HG02870 (cell line): ENCODE data around the gene RABEP1.
"Not testable (repeated sequence)": the region's sequence is repeated elsewhere in the genome, so short reads cannot be mapped to it uniquely, and the experiment has no call there.

Experiments used
- ATAC-seq: cut with Tn5 transposase; IDR thresholded peaks from one replicate; pipeline ENCODE4 v1.9.1; 2021; ENCODE audit warnings: mild to moderate bottlenecking, moderate library complexity; ENCODE audit not compliant: unreplicated experiment

RABEP1 gene, protein sequence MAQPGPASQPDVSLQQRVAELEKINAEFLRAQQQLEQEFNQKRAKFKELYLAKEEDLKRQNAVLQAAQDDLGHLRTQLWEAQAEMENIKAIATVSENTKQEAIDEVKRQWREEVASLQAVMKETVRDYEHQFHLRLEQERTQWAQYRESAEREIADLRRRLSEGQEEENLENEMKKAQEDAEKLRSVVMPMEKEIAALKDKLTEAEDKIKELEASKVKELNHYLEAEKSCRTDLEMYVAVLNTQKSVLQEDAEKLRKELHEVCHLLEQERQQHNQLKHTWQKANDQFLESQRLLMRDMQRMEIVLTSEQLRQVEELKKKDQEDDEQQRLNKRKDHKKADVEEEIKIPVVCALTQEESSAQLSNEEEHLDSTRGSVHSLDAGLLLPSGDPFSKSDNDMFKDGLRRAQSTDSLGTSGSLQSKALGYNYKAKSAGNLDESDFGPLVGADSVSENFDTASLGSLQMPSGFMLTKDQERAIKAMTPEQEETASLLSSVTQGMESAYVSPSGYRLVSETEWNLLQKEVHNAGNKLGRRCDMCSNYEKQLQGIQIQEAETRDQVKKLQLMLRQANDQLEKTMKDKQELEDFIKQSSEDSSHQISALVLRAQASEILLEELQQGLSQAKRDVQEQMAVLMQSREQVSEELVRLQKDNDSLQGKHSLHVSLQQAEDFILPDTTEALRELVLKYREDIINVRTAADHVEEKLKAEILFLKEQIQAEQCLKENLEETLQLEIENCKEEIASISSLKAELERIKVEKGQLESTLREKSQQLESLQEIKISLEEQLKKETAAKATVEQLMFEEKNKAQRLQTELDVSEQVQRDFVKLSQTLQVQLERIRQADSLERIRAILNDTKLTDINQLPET

GRCh38 chr17:5281814-5282641 lies at the start of gene RABEP1:
TSS of gene RABEP1 (plus strand) at chr17:5282284. CDS start at chr17:5282487, 203 bp downstream.
- peak; percentile 65 for ATAC-seq

DNA sequence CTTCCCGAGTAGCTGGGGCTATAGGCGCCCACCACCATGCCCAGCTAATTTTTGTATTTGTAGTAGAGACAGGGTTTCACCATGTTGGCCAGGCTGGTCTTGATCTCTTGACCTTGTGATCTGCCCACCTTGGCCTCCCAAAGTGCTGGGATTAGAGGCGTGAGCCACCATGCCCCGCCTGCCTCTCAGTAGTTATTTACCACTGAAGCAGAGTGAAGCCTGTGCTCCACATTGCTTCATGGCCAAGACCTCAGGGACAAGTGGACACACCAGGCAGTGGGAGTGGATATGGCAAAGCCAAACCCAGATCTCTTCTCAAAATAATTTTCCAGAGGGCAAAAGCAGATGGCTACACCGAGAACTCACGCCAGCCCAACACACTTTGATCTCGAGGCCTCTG lies 48.6 kb upstream of the RABEP1 start:
- not testable (repeated sequence) for ATAC-seq

DNA sequence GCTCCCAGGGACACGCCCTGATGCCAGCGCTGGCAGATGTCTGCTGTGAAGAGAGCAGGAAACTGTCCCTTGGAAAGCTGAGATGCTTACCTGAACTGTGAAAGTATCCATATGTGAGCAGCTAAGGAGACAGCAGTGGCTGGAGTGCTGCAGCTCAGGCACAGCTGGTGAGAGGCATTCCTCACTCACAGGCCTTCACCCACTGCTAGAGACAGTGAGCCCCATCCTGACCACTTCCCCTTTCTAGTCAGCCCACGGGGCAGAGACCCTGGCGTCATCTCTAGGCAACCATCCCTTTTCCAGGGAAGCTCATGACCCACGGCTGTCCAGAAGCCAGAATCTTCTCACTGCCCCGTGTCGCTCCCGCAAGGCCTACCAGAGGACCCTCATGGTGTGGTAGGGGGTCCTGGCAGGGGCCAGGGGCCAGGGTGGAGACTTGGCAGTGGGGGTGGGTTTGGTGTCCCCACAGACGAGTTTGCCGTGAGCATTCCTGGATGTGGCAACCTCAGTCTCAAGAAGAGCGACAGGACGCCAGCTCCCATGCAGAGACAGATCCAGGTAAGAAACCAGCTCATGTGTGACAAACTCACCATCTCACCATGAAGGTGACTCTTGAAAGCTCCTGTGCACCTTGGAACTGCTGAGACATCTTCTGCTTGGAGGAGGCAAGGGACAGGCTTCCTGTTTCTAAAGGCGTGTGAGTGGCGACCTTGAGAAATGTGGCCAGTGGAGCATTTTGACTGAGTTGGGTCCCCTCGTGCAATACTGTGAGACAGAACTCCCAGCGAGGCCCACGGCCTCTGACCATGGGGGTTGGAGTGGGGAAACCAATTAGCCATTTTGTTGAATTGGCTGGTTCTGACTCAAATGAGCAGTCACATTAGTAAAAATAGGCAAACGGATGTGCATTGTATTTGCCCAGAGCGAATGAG lies 47.2 kb upstream of the RABEP1 start, which contains the start of gene SCIMP:
SCIMP (minus strand) TSS at position 216 of the 932 bp plus-strand sequence; CDS start at position 111, 105 bp downstream.
- ATAC-seq = peak; percentile 40

GRCh38 chr17:5236938-5237540 lies 45.0 kb upstream of the RABEP1 start:
- no peak for ATAC-seq

DNA sequence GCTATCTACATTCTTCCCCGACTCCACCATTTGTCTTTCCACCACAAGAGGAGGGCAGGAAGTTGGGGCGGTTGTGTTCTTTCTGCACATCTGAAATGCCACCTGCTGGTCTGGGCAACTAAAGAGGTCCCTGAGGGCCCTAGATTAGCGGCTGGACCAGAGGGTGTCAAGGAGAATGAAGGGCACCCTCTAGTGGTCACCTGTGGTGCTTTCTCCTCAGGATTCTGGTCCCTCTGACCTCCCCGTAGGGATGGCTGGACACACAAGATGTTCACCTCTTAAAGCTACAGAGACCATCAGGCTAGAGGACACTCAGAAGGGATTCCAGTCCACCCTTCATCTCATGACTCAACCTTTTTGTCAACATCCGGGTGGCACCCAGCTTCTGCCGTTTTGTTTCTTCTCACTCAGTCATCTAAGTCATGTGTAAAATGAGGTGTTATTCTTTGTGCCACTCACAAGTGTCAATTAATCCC lies 44.5 kb upstream of the RABEP1 start:
- ATAC-seq = no peak

GRCh38 chr17:5238333-5238732 lies 43.8 kb upstream of the RABEP1 start:
- ATAC-seq = no peak

DNA sequence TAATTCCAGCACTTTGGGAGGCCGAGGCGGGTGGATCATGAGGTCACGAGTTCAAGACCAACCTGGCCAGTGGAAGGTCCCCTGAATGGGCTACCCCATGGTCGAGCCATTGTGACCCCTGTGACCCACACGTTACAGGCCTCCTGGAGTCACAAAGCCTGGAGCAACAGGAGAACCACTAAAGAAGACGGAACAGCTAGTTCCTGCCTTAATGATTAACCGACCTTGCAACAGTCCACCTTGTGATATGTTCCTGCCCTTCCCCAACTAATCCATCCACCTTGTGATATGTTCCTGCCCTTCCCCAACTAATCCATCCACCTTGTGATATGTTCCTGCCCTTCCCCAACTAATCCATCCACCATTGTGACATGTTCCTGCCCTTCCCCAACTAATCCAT lies 42.3 kb upstream of the RABEP1 start:
- not testable (repeated sequence) for ATAC-seq

DNA sequence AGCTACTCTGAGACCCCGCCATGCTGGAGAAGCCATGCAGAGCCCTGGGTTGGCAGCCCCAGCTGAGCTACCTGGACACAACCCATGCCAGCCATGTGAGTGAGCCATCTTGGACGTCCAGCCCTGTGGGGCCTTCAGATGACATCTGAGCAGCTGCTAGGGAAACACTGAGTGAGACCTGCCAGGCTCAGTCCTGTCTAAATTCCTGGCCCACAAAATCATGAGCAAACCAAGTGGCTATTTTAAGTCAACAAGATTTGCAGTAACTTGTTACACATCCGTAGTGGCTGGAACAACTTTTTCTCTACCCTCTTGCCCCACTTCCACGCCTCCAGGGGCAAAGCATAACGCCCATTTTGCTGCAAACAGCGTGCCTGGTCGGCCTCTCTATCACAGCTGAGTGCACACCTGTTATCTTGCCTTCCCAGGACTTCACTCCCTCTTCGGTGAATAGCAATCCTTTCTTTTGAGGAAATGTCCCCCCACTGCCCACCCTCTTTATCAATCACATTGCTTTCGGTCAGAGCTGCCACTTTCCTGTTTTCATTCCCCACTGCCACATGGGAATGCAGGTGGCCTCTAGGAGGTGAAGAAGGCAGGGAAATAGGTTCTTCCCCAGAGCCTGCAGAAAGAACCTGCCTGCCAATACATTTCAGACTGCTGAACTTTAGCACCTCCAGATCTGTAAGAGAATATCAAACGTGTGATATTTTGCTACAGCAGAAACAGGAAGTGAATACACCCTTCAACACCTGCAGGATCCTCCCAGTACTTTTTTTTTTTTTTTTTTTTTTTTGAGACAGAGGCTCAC lies 40.0 kb upstream of the RABEP1 start:
- ATAC-seq = no peak

- ATAC-seq = no peak
Measured at GRCh38 chr17:5247621-5248020, 34.5 kb upstream of the RABEP1 start.

DNA sequence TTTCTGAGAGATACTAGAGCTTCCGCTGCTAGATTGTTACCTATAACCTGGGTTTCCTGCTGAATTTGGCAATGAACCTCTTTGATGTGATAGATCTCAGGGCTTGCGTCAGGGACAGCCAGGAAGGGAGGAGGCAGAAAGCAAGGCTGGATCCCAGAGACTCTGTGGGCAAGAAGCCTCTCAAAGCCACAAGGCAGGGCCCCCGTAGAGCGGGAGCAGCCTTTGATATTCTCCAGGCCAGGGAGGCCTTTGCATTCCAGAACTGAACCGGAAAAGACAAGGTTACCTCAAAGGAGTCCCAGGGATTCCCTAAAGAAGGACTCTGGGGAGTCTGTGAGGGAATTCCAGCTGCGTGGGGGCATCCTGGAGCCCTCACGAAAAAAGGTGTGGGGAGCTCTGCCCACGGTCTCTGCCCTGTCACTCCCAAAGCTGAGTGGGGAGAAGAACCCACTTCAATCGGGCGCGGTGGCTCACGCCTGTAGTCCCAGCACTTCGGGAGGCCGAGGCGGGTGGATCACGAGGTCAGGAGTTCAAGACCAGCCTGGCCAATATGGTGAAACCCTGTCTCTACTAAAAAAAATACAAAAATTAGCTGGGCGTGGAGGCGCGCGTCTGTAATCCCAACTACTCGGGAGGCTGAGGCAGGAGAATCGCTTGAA lies 33.1 kb upstream of the RABEP1 start:
- no peak for ATAC-seq

GRCh38 chr17:5249615-5250014 lies 32.5 kb upstream of the RABEP1 start:
- ATAC-seq = no peak

GRCh38 chr17:5254414-5254813 lies 27.7 kb upstream of the RABEP1 start:
- ATAC-seq = no peak

GRCh38 chr17:5254903-5255521 lies 27.1 kb upstream of the RABEP1 start:
- no peak for ATAC-seq

- no peak for ATAC-seq
Measured at GRCh38 chr17:5257124-5257523, 25.0 kb upstream of the RABEP1 start.

DNA sequence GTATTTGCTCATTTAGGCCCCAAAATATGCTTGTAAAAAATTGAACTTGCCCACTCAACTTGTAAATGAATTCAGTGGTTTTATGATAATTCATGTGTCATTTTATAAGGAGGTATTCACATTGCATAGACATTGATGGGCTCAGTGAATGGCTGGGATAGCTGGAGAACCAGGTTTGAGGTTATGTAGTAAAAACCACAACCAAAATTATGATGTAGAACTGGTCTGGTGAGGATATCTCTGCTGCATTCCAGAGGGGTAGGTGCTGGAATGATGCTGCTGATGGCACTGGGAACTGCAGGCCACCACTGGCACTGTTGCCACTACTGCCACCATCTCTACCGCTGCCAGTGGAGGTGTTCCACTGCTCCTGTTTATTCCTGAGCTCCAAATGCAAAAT lies 21.5 kb upstream of the RABEP1 start:
- ATAC-seq = no peak

DNA sequence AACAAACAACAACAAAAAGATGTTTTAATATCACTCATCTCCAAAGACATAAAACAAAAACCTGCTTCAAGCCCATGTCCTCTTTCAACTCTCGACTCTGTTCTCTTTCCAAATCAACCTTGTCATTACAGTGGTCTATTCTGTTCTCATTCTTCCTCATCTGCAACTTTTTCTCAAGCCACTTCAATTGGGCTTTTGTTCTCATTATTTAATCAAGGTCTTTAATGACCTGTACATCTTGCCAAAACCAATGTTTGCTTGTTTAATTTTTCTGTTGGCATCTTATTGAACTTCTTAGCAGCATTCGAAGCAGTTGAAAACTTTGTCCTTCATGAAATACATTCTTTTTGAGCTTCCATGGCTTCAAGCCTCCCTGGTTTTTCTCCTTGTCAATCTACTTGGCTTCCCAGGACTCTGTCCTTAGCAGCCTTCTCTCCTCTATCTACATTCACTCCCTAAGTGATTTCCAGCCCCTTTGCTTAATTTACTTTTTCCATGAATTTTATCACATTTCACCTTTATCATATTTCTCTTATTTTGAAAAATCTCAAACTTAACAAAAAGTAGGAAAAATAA lies 19.6 kb upstream of the RABEP1 start:
- ATAC-seq = no peak

- no peak for ATAC-seq
Measured at GRCh38 chr17:5263441-5263840, 18.6 kb upstream of the RABEP1 start.
